Measurements from ENCODE around the gene SAV1. TPM values are rescaled to one million over a fixed set of nuclear protein-coding genes. Genes with fewer than 3 reads are reported as not detected.

Gene SAV1
- total and polyA plus RNA-seq, 2 of the 8 experiments (the other 6 are each of a cell fraction or from before 2014, with no cell fraction given), result 15.9 to 78.3 TPM

DNA sequence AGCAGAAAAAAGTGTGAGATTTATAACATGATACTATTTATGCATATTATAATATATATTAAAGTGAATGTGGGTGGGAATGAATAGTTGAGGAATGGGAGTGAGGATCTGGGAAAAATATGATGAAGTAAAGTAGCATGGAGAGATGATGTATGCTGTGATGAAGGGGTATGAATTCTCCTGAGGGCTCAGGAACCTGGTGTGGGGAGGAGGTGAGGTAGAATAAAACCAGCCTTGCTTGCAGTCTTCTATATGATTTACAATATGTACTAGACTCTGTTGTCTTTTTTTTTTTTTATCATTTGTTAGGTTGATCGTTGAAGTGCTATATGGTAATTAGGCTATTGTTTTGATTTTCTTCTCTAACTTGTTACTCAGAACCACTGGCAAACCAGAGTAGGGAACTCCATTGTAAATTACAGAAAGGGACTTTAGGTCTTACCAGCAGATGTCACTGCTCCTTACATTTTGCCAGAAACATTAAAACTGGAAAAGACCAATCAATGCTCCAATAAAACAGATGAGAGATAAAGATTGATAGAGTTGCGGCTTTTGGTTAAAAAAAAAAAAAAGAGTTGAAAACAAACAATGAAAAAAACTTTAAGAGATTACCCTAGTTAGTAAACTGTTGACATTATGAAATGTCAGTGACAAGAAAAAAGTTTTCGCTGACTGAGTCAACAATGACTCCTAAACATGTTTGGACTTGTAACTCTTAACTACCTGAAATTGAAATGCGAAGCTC is 68.2 kb downstream of the SAV1 start:
- Histone ChIP-seq H3K4me3 (ENCODE audit: extremely low read depth in 1 of 4, insufficient read depth in 2 of 4, low read depth in 3 of 4, low read length in 4 of 4) (no peak overlapping the region; a peak in 1 of 8 replicates), H3K23ac (ENCODE audit: insufficient read length) (no peak overlapping the region), H4K5ac (ENCODE audit: insufficient read length, low read depth, low read length) (peak overlapping the region; percentile 77), H3K56ac (replicated peaks; ENCODE audit: insufficient read length, low read depth, low read length) (no peak overlapping the region), H3K27me3 (replicated peaks in 1 of 4; ENCODE audit: control insufficient read depth in 3 of 4, extremely low read depth in 1 of 4, insufficient read depth in 3 of 4, low read length in 3 of 4) (no peaks in the 10 kb centered on the region), H2BK5ac (ENCODE audit: low read depth, low read length) (no peak overlapping the region), H3K4me1 (replicated peaks in 1 of 4; ENCODE audit: control insufficient read depth in 3 of 4, insufficient read depth in 4 of 4, low read length in 3 of 4) (peaks cover 0 to 6% (median 0%) of the 10 kb centered on the region in 4 experiments; a peak in 2 of 7 replicates), H4K20me1 (replicated peaks in 1 of 2; ENCODE audit: control insufficient read depth in 1 of 2, insufficient read depth in 2 of 2, low read length in 2 of 2) (no peaks in the 10 kb centered on the region), H3K27ac (ENCODE audit: low read depth, low read length) (no peak overlapping the region), H2BK20ac (ENCODE audit: low read length) (no peak overlapping the region), H4K91ac (replicated peaks; ENCODE audit: insufficient read length, low read length) (no peak overlapping the region), H3K14ac (ENCODE audit: insufficient read length) (no peak overlapping the region), H3K36me3 (ENCODE audit: control insufficient read depth in 2 of 4, insufficient read depth in 4 of 4, low read length in 3 of 4) (no peaks in the 10 kb centered on the region), H3K23me2 (ENCODE audit: low read depth, low read length) (no peaks in the 10 kb centered on the region; the same call in 1 of the 2 replicates), H3K9ac (replicated peaks in 1 of 4; ENCODE audit: extremely low read depth in 1 of 4, low read depth in 3 of 4, low read length in 3 of 4) (no peak overlapping the region), H2BK12ac (ENCODE audit: low read depth, low read length) (no peak overlapping the region), H3K9me3 (ENCODE audit: insufficient read depth in 2 of 2, low read depth in 1 of 2, low read length in 1 of 2) (no peaks in the 10 kb centered on the region), H3K4ac (replicated peaks; ENCODE audit: insufficient read length, low read depth, low read length) (no peak overlapping the region), H3K18ac (ENCODE audit: extremely low read depth, low read length) (no peak overlapping the region), H3K4me2 (ENCODE audit: insufficient read depth in 1 of 2, low read depth in 2 of 2, low read length in 2 of 2) (no peak overlapping the region), H2AFZ (ENCODE audit: low read length) (no peak overlapping the region), H2BK15ac (ENCODE audit: low read length) (no peak overlapping the region), H2AK5ac (ENCODE audit: low read depth, low read length) (no peak overlapping the region), H2BK120ac (replicated peaks; ENCODE audit: low read depth, low read length) (no peak overlapping the region), H3K79me1 (ENCODE audit: low read depth, low read length) (no peaks in the 10 kb centered on the region), H3K79me2 (ENCODE audit: control insufficient read depth in 1 of 2, insufficient read depth in 2 of 2, low read length in 2 of 2) (no peaks in the 10 kb centered on the region), H4K8ac (ENCODE audit: extremely low read depth, insufficient read depth, low read length) (no peak overlapping the region)
- TF ChIP-seq GTF2F1 (IDR thresholded peaks at IDR 0.05; ENCODE audit: borderline replicate concordance, low read depth, low read length), result no peak
- no peak for TF ChIP-seq CBX5 (IDR thresholded peaks at IDR 0.05; ENCODE audit: low read depth, low read length)
- TF ChIP-seq SRF (IDR thresholded peaks at IDR 0.05; ENCODE audit: low read depth, low read length), result no peak
- 0 out of 2 replicates have a peak, but pooled peaks have one; percentile 14 for TF ChIP-seq MAFK (IDR thresholded peaks at IDR 0.05; ENCODE audit: low read depth, low read length)
- TF ChIP-seq RNF2 (IDR thresholded peaks at IDR 0.05; ENCODE audit: borderline replicate concordance, low read depth, low read length, missing control alignments, poor library complexity, severe bottlenecking), result no peak
- TF ChIP-seq, protein P1, sequence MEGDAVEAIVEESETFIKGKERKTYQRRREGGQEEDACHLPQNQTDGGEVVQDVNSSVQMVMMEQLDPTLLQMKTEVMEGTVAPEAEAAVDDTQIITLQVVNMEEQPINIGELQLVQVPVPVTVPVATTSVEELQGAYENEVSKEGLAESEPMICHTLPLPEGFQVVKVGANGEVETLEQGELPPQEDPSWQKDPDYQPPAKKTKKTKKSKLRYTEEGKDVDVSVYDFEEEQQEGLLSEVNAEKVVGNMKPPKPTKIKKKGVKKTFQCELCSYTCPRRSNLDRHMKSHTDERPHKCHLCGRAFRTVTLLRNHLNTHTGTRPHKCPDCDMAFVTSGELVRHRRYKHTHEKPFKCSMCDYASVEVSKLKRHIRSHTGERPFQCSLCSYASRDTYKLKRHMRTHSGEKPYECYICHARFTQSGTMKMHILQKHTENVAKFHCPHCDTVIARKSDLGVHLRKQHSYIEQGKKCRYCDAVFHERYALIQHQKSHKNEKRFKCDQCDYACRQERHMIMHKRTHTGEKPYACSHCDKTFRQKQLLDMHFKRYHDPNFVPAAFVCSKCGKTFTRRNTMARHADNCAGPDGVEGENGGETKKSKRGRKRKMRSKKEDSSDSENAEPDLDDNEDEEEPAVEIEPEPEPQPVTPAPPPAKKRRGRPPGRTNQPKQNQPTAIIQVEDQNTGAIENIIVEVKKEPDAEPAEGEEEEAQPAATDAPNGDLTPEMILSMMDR (IDR thresholded peaks at IDR 0.05; ENCODE audit: control extremely low read depth in 1 of 3, insufficient read depth in 1 of 3, low read depth in 1 of 3, low read length in 3 of 3), result peak in 2 of 3 experiments; percentile 45 to 47; a peak in 2 of 4 replicates
- no peak for TF ChIP-seq CEBPB (IDR thresholded peaks at IDR 0.05; ENCODE audit: low read depth, low read length)
- TF ChIP-seq JUND (IDR thresholded peaks at IDR 0.05; ENCODE audit: low read length), result peak; percentile 21; the same call in 1 of the 2 replicates
- peak; percentile 69 to 70 for TF ChIP-seq RAD21 (IDR thresholded peaks at IDR 0.05 in 1 of 2, conservative IDR thresholded peaks at IDR 0.05 in 1 of 2; ENCODE audit: low read depth in 2 of 2, low read length in 2 of 2)
- POLR2A ChIA-PET (ENCODE audit: partially characterized antibody), result no interaction called here
- DNase-seq (ENCODE audit: low read depth in 1 of 2, low spot score in 2 of 2) (no peak), FAIRE-seq (peak; percentile 68)
- CTCF ChIA-PET (ENCODE audit: partially characterized antibody), result interaction anchor here (0.6 to 7.0 kb wide), 16 partner anchors 8 to 351 kb away, joined by 3 to 65 read pairs (median 4); no protein-coding TSS in a partner anchor
- WGBS, 2 experiments (ENCODE audit: extremely low coverage in 1 of 2, insufficient coverage in 1 of 2, insufficient read length in 1 of 2, insufficient replicate concordance in 2 of 2, low coverage in 1 of 2, low lambda C conversion rate in 2 of 2, missing lambda C conversion rate in 1 of 2), result 44% methylated on average over 4 of the region's 4 CpGs; no CpG with 5 or more reads in 1 of the 2 experiments

Measured in H1 (cell line).